ENCODE results near the gene CDKN2A. TPM values are rescaled to one million over a fixed set of nuclear protein-coding genes. Genes with fewer than 3 reads are reported as not detected.
A peak's percentile ranks its signal among the peaks of the same experiment; 100 is the strongest.

Gene CDKN2A
- total RNA-seq, 1 donor from 2014 or later, result 0.67 TPM

DNA sequence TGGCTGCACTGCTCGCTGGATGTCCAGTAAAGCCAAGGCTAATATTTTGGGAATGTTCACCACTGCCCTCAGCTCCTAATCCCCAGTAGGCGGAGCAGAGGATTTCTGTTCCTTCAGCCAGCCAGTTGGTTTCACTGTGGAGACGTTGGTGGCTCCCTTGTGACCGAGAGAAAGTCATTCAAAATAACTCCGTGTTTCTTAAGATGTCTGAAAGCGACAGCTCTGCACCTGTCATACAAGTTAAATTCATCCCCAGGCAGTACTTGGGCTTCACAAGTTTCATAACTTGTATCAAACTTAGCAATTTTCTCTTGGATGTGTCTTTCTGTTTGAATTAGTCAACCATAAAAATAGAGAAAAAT lies 15.3 kb upstream of the CDKN2A start:
- ATAC-seq (ENCODE audit: poor library complexity), result no peak
- intact Hi-C loops (cut with DNase I), result loop anchor here (10.0 kb wide), 1 partner anchor 195 kb away; no protein-coding TSS in a partner anchor
- DNase-seq, result no peak

DNA sequence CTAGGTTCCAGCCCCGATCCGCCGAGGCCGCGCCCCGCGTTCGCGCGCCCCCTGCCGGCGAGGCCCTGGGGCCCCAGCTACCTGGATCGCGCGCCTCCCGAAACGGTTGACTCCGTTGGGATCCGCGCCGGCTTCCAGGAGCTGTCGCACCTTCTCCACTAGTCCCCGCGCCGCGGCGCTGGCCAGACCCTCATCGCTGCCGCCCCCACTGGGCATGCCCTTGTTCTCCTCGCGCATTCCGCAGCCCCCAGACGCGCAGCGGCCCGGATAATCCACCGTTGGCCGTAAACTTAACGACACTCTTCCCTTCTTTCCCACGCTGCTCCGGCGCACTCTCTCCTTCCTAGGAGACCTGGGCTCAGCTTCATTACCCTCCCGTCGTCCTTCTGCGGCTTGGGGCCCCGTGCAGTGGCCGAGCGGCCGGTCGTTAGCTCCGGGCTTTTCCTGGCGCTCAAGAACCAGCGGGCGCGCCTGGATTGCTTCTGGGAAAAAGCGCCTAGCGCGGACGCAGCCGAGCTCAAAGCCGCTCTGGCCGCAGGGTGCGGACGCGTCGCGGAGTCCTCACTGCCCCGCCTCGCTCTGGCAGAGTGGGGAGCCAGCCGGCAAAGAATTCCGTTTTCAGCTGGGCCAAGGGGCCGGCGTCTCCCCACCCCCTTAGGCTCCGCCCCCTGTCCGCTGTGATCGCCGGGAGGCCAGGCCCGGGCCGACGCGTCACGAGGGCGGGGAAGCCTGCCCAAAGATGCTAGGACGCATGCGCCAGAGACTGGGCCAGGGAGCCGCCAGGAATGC lies 14.7 kb upstream of the CDKN2A start, which contains the start of gene CDKN2B:
Gene CDKN2B, minus strand, starts transcription at position 589 of the 789 bp plus-strand sequence. Its CDS starts 352 bp downstream, at position 237.
- intact Hi-C loops (cut with DNase I), result loop anchor here (10.0 kb wide), 1 partner anchor 194 kb away; no protein-coding TSS in a partner anchor
- ATAC-seq (ENCODE audit: poor library complexity), result peak; percentile 100

DNA sequence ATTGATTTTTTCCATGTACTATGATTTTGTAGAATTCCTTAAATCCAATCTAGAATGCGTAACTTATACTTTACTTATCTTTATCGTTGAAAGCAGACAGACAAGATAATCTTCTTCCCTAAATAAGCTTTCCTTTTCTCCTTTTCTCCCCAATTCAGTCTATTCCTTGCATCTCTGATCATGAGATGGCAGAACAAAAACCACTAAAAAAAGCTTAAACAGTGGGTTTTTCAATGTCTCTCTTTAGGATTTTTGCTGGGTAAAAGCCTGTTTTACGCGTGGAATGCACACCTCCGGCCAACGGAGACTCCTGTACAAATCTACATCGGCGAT lies 14.2 kb upstream of the CDKN2A start:
- ATAC-seq (ENCODE audit: poor library complexity), result no peak
- DNase-seq, result no peak
- intact Hi-C loops (cut with DNase I), result loop anchor here (10.0 kb wide), 1 partner anchor 194 kb away; no protein-coding TSS in a partner anchor

More for the DNA sequence above, 14.7 kb upstream of the CDKN2A start, which contains the start of gene CDKN2B:
- DNase-seq, result peak; percentile 97

DNA sequence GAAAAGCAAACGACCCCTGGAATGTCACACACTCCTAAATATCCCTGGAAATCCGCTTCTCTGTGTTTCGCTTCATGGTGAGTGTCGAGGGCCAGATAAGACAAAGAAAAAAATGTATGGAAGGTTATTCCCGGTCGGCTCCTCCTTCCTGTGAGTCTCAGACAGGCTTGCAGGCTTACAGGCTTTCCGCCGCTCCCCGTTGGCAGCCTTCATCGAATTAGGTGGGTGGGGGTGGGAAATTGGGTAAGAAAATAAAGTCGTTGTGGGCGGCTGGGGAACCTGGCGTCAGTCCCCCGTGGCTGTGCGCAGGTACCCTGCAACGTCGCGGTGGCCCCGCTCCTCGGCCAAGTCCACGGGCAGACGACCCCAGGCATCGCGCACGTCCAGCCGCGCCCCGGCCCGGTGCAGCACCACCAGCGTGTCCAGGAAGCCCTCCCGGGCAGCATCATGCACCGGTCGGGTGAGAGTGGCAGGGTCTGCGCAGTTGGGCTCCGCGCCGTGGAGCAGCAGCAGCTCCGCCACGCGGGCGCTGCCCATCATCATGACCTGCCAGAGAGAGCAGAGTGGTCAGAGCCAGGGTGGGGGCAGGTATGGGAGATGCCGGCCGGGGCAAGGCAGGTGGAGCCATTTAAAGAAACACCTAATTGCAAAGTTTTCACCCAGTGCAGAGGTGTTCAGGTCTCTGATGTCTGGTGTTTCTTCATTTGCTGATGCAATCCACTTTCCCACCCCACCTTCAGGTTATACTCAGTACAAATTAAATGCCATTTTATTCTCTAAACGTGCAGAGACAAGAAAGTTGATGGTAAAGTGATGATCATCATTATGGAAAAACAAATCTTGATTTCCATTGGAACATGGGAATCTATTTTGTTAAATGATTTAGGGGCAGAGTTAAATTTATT lies 11.8 kb upstream of the CDKN2A start:
- no peak for DNase-seq
- intact Hi-C loops (cut with DNase I), result loop anchor here (10.0 kb wide), 1 partner anchor 191 kb away; no protein-coding TSS in a partner anchor
- no peak for ATAC-seq (ENCODE audit: poor library complexity)

DNA sequence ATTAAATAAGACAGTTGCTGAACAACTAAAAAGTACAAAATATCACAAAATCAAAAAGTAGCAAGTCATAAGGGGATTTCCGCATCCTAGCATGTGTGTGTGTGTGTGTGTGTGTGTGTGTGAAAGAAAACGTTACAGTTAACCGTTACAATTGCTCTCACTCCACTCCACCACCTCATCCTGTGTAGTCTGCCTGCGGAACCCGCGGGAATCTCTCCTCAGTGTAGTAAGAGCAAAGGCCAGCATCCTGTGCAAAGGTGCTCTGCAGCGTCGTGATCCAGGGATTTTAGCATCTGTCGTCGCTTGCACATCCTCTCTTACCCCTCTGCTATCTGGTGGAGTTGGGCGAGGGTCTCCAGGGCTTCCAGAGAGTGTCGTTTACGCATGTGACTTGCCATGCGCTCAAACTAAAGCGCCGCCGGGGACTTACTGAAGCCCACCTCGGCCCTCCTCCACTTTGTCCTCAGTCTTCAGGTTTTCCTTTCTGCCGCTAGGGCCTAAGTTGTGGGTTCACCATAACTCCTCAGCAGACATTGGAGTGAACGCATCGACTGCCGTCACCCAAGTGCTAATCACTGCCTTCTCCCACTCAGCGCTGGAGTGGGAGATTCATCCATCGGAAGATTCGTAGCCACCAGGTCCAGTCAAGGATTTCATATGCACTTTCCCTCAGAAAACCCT lies 11.0 kb upstream of the CDKN2A start:
- no peak for ATAC-seq (ENCODE audit: poor library complexity)
- no peak for DNase-seq
- intact Hi-C loops (cut with DNase I), result loop anchor here (10.0 kb wide), 1 partner anchor 190 kb away; no protein-coding TSS in a partner anchor

DNA sequence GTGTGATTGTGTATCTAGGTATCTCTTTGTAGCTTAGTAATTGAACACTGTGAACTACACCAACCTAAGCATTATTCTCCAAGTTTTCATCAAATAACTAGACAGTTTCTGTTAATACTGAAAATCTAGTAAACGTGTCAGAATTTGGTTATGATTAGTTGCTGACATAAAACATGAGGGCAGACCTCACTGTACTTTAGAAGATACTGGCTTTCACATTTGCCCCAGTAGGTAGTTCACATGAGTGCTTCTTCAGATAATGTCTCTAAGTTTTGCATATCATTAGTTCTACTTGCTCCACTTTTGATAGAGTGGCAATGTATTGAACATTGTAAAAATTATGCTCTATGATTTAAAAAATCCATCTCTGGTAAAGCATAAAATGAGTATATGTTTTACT lies 7.8 kb upstream of the CDKN2A start:
- intact Hi-C loops (cut with DNase I), result loop anchor here (10.0 kb wide), 1 partner anchor 187 kb away; no protein-coding TSS in a partner anchor
- ATAC-seq (ENCODE audit: poor library complexity) (no peak), DNase-seq (no peak)

DNA sequence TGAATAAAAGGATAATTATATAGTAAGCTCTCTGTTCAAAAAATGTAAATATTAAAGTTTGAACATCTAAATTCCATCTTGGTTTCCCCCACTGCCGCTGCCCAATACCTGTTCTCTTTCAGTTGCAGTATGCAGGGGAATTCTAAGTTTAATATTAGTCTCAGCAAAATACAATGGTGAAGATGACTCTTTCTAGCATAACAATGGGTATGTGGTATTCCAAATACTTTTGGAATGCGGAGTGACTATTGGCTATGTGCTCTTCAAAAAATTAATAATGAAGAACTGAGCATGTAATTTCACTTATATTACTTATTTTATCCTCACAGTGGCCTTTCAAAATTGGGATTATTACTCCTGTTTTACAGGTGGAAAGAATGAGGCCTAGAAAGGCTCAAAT lies 3.8 kb upstream of the CDKN2A start:
- intact Hi-C loops (cut with DNase I), result no loop called here
- no peak for ATAC-seq (ENCODE audit: poor library complexity)
- no peak for DNase-seq

DNA sequence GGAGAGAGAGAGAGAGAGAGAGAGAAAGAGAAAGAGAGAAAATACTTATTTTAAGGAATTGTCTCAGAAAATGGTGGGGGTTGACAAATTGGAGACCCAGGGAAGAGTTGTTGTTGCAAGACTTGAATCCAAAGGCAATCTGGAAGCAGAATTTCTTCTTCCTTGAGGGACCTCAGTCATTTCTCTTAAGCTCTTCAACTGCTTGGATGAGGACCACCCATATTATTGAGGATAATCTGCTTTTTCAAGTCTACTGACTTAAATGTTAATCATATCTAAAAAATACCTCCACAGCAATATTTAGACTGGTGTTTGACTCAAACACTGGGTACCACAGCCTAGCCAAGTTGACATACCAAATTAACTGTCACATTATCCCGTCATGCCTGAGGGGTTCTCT lies 3.3 kb upstream of the CDKN2A start:
- DNase-seq (no peak), ATAC-seq (ENCODE audit: poor library complexity) (no peak)
- intact Hi-C loops (cut with DNase I), result no loop called here

DNA sequence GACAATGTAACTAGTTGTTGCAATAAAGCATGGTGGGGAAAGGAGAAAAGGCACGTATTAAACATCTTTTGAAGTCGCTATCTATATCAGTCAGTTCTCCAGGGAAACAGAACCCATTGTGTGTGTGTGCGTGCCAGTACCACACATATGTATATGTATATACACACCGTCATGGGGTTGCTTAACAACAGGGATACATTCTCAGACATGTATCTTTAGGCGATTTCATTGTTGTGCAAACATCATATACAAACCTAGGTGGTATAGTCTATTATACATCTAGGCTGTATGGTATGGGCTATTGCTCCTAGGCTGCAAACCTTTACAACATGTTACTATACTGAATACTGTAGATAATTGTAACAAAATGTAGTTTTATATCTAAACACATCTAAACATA lies 2.7 kb upstream of the CDKN2A start:
- intact Hi-C loops (cut with DNase I), result no loop called here
- no peak for ATAC-seq (ENCODE audit: poor library complexity)

DNA sequence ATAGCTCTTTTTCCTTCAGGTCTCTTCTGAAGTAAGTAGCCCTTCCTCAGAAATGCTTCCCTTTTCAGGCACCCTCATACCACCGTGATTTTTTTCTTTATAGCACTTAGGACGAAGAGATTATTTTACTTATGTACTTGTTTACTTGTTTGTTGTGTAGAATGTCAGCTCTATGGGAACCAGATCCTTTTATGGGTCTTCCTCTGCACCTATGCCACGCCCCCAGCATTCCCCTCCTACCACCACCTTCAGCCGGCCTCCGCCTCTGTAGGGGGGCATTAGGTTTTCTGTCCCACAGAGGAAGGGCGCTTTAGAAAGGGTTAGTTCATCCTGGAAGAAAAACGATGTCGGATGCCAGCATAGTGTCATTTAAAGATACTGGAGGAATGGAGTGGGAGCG lies 2.2 kb upstream of the CDKN2A start:
- intact Hi-C loops (cut with DNase I), result no loop called here
- ATAC-seq (ENCODE audit: poor library complexity) (no peak), DNase-seq (no peak)

More for the DNA sequence above, 2.7 kb upstream of the CDKN2A start:
- DNase-seq, result no peak

DNA sequence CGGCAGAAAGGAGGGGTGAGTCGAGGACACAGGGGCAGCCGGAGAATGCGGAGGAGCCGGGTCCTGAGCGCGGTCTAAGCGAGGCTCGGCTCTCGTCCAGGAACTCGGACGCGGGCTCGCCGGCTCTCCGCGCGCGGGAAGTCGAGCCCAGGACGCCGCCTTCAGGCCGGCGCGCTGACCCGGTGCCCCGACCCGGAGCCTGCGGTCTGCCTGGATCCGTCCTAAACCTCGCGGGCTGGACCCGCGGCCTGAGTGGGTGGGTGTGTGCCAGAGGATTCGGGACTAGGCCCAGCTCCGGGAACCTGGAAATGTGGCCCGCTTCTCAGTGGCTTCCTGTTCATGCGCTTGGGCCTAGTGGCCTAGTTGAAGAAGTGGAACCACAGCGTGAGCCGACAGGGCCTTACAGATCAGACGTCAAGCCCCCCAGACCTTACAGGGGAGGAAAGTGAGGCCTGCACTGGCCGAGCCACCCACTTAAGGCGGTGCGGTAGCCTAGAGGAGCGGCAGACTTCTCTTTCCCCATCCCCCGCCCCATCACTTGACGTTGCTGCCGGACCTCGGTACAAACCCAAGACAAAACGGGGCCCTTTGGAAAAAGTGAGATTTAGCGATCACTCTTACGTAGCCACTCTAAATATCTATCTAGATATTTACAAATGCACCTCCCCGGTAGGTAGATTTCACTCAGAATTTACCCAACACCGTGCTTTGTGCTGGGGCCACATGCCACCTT lies 1.6 kb upstream of the CDKN2A start:
- intact Hi-C loops (cut with DNase I), result no loop called here
- peak; percentile 66 for DNase-seq

DNA sequence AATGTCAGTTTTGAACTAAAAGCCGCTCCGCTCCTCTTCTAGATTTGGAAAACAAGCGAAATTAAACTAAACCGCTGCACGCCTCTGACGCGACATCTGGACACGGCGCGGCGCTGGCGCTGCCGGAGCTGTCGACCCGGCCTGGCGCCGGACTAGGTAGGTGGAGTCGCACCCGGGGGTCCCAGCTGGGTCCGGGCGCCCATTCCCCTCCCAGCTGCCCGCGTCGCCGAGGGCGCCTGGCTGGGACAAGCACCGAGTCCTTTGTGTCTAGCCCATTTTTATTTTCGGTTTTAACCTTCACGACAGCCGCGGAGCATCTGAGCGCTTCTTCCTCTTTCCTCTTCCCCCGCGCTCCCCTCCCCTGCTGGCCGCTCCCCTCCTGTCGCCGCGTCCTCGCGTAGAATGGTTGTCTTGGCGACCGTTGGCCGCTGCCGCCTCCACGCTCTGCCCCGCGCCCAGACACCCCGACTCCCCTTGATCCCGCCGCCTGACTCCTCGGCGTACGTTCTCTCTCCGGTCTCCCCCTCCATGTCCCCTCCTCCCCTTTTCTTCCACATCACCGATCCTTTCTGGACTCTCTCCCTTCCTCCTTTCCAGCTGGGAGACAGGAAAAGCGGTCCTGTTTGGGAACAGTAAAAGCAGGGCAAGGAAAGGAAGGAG lies 944 bp upstream of the CDKN2A start:
- DNase-seq (peak; percentile 82), ATAC-seq (ENCODE audit: poor library complexity) (peak; percentile 90)
- intact Hi-C loops (cut with DNase I), result no loop called here

More for the DNA sequence above, 1.6 kb upstream of the CDKN2A start:
- ATAC-seq (ENCODE audit: poor library complexity), result peak; percentile 80

DNA sequence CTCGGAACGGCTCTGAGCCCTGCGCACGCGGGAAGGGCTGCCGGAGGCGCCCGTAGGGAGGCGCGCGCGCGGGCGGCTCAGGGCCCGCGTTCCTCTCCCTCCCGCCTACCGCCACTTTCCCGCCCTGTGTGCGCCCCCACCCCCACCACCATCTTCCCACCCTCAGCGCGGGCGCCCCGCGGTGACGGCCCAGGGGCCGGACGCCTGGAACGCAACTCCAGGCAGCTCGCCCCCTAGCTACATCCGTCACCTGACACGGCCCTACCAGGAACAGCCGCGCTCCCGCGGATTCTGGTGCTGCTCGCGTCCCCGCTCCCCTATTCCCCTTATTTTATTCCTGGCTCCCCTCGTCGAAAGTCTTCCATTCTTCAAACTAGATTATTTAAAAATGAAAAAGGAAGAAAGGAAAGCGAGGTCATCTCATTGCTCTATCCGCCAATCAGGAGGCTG lies 389 bp upstream of the CDKN2A start, which contains the start of gene CDKN2B-AS1:
Gene CDKN2B-AS1, plus strand, starts transcription at position 236 of the 450 bp plus-strand sequence.
- ATAC-seq (ENCODE audit: poor library complexity) (peak; percentile 73), DNase-seq (peak; percentile 56)
- intact Hi-C loops (cut with DNase I), result no loop called here

DNA sequence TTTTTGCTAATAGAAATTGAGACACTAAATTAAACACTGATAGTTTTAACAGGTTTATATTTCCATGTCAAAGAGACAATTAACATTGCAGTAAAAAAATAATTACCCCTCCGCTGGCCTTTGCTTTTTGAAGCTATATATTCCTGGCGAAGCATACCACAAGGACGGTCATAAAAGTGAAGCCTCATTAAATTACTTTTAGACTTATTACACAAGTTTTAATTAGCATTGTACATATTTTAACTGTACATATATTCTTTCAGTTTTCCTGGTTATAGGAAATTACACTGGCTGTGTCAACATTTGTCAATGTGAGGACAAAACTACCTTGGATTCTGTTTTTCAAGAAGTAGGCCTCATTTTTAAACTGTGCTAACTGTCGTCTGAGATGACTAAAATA lies 1.2 kb downstream of the CDKN2A start:
- DNase-seq, result no peak
- no peak for ATAC-seq (ENCODE audit: poor library complexity)
- intact Hi-C loops (cut with DNase I), result no loop called here

DNA sequence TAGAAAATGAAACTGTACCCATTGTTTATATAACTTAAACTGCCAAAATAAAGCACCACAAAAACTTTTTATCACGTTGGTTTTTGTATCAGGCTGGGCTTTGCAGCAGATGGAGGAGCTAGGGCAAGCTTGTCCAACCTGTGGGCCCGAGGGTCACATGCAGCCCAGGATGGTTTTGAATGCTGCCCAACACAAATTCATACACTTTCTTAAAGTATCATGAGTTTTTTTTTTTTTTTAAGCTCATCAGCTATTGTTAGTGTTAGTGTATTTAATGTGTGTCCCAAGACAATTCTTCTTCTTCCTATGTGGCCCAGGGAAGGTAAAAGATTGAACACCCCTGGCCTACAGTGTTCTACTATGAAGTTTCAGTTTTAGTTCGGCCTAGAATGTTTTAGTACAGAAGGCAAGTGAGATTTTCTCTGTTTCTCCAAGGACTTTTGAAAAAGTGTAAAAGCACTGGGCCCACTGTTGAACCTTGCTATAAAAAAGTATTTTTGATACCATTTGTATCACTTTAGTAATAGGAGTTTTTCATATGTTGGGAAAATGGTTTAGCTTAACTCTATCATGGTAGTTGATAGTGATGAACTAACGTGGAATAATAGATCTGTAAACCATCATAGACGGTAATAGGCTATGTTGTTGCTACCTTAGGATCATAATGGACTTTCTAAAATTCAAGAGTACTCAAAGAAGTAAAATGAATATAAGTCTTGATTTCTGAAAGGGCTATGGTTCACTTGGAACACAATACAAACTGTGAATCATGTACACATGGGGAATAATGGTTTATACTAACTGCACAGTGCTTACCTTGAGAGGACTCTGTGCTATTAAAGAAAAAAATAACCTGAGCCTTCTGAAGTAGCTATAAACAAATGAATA lies 2.9 kb downstream of the CDKN2A start:
- DNase-seq, result no peak
- ATAC-seq (ENCODE audit: poor library complexity), result no peak
- intact Hi-C loops (cut with DNase I), result no loop called here

DNA sequence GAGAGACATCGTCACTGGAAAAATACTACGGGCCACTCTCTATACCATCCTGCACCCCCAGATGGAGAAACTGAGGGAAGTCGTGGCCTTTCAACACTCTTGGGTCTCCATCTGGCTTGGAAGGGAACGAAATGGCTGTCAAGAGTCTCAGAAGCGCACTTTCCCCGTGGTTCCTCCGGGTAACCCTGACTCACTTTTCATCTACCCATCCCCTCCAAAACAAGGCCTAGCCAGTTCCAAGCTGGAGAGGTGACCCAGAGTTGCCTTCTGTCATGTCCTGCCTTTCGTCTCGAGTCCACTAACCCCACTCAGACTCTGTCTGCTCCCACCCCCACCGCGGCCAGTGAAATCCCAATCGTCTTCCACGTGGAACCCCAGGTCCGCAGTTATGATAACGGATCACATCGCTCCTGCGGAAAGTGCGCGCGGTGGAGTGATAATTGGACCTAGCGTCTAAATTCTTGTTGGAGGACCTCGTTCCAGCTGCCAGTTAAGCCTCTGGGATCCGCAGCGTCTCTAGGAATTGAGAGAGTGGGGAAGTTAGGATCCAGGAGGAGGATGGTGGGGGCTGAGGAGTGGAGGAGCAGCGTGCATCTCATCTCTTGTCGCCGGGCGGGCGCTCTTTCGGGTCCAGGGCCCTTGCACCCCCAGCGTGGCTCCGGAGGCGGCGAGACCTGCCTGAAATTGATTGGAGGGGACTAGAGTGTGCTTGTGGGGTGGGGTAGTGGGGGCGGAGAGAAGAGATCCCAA lies 4.6 kb downstream of the CDKN2A start:
- intact Hi-C loops (cut with DNase I), result loop anchor here (10.0 kb wide), 1 partner anchor 65 kb away; no protein-coding TSS in a partner anchor
- ATAC-seq (ENCODE audit: poor library complexity), result no peak
- no peak for DNase-seq

Data from Right ventricle myocardium superior (tissue), 1 donor.